ENCODE measurements around the gene TBC1D10B.

Gene TBC1D10B, protein sequence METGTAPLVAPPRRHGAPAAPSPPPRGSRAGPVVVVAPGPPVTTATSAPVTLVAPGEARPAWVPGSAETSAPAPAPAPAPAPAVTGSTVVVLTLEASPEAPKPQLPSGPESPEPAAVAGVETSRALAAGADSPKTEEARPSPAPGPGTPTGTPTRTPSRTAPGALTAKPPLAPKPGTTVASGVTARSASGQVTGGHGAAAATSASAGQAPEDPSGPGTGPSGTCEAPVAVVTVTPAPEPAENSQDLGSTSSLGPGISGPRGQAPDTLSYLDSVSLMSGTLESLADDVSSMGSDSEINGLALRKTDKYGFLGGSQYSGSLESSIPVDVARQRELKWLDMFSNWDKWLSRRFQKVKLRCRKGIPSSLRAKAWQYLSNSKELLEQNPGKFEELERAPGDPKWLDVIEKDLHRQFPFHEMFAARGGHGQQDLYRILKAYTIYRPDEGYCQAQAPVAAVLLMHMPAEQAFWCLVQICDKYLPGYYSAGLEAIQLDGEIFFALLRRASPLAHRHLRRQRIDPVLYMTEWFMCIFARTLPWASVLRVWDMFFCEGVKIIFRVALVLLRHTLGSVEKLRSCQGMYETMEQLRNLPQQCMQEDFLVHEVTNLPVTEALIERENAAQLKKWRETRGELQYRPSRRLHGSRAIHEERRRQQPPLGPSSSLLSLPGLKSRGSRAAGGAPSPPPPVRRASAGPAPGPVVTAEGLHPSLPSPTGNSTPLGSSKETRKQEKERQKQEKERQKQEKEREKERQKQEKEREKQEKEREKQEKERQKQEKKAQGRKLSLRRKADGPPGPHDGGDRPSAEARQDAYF

DNA sequence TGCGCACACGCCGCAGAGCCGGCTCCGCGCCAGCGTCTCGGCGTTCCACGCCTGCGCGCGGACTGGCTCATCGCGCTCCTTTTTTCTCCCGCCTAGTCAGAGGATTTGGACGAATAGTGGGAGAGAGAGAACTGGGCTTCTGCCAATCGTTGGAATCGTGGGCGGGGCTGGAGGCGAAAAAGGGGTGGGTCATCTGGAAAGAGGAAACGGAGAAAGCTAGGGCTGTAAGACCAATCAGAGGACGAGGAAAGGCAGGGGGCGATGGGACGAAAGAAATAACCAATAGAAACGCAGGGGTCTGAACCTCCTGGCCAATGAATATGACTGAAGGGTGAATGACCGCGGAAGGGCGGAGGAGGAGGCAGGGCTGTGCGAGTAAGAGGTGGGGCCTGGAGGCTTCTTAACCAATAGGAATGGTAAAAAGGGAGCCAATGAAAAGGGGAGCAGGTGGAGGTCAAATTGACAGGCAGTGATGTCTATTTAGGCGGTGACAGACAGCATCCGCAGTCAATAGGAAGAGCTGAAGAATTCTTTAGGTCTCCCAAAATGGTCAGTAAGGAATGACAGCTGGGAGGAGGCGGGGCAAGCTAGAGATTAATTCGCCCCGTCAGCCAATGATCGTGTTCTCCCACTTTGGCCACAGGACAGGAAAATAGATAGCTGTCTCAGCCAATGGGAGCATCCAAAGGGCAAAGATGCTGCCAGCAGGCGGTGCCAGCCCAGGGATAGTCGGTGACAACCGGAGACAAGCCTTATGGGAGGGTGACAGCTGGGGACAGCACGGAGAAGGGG lies at the start of gene TBC1D10B:
Gene TBC1D10B, minus strand, starts transcription at position 39 of the 792 bp plus-strand sequence. CDS start 311 bp downstream, outside the sequence.
- peak; percentile 100 for DNase-seq

DNA sequence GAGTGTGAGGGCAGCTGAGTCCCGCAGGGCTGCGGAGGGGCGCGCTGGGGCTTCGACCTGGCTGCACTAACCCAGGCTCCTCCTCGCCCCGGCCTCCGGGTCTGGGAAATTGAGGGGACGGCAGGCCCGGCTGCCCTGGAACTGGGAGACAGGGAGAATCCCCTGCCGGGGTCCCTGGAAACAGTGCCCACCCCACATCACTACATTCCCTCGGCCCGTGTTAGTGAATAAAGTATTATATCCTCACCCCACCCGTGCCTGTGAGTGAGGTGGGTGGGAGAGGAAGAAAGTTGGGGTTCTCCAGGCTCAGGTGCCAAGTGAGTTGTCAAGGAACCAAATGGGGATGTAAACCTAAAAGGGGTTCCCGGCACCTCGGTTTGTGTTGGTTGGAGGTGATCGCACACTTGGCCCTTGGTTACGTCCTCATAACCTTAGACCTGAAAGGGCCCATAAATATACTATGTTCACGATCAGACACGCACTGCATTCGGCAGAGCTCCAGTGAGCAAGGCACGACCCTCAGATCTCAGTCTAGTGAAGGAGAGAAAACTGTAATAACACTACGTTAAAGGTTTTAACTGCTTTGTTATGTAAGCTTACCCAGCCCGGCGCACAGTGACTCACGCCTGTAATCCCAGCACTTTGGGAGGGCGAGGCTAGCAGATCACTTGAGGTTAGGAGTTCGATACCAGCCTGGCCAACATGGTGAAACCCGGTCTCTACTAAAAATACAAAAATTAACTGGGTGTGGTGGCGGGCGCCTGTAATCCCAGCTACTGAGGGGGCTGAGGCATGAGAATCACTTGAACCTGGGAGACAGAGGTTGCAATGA lies 48.3 kb upstream of the TBC1D10B start:
- no peak for DNase-seq

DNA sequence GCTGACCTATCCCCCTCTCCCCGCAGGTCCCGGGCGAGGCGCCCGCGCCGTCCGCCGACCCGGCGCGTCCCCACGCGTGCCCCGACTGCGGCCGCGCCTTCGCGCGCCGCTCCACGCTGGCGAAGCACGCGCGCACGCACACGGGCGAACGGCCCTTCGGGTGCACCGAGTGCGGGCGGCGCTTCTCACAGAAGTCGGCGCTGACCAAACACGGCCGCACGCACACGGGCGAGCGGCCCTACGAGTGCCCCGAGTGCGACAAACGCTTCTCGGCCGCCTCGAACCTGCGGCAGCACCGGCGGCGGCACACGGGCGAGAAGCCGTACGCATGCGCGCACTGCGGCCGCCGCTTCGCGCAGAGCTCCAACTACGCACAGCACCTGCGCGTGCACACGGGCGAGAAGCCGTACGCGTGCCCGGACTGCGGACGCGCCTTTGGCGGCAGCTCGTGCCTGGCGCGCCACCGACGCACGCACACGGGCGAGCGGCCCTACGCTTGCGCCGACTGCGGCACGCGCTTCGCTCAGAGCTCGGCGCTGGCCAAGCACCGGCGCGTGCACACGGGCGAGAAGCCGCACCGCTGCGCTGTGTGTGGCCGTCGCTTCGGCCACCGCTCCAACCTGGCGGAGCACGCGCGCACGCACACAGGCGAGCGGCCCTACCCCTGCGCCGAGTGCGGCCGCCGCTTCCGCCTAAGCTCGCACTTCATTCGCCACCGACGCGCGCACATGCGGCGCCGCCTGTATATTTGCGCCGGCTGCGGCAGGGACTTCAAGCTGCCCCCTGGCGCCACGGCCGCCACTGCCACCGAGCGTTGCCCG lies 47.4 kb upstream of the TBC1D10B start:
- DNase-seq: peak; percentile 91

DNA sequence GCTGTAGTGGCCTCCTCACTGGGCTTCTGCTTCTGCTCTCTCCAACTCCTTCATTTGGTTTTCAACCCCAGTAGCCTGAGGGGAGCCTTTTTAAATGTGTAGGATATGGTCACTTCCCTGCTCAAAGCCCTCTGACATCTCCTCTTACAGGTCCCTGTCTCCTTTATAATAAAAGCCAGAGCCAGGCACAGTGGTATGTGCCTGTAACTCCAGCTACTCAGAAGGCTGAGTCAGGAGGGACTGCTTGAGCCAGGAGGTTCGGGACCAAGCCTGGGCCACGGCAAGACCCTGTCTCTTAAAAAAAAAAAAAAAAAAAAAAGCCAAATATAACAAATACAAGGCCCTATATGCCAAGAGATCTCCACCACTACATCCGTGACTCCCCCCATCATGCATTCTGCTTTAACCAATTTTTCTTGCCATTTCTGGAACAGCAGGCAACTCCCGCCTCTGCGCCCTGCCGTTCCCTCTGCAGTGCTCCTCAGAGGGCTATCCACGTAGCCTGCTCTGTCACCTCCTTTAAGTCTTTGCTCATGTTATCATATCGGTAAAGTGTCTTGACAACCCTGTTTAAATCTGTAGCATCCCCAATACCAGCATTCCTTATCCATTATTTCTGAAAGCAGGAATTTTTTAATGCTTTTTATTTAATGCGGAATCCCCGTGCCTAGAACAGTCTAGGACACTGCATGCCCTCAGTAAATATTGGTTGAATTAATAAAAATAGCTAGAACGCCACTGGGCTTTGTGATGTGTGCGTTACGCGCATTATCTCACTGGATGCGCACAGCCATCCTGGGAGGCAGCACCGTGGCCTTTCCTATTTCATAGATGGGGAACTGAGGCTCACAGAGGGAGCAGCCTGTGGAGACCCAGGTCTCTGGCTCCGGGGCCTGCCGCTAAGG lies 46.6 kb upstream of the TBC1D10B start:
- no peak for DNase-seq

DNA sequence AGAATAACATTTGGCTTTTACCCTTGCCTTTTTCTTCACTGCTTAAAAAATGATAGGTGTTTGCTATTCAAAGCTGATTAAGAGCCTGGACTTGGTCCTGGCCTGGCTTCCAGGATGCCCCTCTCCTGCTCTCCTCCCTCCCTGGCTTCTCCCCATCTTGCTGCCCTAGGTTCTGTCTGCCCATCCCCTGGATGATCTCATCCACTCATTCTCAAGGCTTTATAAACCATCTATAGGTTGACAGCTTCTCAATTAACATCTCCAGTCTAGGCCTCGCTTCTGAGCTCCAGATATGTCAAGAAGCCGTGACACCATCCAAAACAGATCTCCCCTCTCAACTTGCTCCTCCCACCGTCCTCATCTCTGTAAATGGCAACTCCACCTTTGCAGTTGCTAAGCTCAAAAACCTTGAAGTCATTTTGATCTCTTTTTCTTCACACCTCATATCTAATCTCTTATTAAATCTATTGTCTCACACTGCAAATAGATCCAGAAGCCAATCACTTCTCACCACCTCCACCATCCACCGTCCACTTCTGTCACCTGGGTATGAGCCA lies 45.8 kb upstream of the TBC1D10B start:
- no peak for DNase-seq

DNA sequence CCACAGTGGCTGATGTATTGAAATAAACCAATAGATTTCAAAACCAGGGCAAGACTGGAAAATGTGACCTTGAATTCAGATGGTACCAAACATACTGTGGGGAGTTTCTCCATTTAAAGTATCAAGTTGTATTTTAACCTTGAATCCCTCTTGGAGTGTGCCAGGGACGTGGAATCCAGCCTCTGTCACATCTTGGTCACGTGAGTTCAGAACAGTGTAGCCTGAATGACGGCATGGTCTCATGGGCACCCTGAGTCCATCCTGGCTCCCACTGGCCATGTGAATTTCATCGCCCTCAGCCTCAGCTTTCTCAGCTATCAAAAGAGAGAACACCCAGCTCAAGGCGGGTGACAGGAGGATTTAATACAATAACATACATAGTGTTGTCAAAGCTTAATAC lies 43.9 kb upstream of the TBC1D10B start:
- no peak for DNase-seq

DNA sequence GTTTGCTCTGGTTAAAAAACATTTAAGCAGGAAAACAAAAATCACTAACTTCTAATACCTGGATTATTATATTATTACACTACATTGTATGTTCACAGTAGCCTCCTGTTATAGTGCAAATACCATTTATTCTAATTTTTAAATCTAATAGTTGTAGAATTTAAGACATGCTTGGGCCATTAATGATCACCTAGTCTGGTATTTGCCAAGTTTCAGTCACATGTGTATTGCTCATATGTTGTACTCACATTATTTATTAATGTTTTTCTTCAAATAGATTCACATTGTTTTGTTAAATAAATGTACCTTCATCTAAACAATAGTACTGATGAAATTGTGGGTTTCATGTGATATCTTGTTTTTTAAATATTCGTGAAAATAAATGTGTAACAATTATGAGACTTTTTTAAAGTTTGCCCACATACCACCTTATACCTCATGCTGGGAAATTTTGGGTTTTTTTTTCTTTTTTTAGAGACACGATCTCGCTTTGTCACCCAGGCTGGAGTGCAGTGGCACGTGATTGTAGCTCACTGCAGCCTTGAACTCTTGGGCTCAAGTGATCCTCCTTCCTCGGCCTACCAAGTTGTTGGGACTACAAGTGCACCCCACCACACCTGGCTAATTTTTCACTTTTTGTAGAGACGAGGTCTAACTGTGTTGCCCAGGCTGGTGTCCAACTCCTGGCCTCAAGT lies 43.0 kb upstream of the TBC1D10B start:
- no peak for DNase-seq

DNA sequence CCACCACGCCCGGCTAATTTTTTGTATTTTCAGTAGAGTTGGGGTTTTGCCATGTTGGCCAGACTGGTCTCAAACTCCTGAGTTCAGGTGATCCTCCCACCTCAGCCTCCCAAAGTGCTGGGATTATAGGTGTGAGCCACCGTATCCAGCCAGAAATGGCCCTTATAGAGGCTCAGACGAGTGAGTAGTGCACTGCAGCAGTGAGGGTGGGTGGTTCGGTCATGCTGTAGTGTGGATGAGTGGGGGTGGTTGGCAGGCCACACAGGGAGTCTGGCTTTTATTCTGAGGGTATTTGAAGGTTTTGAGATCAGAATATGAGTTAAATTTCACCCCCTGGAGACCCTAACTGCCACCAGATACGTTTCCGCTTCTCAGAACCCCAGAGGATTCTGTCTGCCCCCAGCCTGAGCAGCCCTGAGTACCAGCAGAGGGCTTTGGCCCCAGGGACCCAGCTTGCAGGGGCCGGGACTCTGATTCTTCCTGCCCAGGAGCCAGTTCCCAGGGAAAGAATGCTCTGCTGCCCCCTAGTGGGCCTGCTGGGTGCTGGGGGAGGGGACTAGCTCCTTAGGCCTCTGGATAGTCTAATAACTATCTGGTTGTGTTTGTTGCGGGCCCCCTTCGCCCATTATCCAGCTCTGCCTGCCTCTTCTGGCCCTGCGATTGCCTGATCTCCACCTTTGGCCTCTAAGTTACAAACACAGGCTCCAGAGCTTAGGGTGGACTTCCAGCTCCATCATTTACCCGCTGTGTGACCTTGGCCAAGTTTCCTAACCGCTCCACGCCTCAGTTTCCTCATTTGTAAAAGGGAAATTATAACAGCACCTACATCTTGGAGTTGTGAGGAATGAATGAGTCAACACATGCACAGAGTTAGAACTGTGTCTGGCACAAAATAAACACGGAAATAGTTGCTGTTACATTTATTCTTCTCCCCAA lies 39.1 kb upstream of the TBC1D10B start:
- DNase-seq: peak; percentile 93

DNA sequence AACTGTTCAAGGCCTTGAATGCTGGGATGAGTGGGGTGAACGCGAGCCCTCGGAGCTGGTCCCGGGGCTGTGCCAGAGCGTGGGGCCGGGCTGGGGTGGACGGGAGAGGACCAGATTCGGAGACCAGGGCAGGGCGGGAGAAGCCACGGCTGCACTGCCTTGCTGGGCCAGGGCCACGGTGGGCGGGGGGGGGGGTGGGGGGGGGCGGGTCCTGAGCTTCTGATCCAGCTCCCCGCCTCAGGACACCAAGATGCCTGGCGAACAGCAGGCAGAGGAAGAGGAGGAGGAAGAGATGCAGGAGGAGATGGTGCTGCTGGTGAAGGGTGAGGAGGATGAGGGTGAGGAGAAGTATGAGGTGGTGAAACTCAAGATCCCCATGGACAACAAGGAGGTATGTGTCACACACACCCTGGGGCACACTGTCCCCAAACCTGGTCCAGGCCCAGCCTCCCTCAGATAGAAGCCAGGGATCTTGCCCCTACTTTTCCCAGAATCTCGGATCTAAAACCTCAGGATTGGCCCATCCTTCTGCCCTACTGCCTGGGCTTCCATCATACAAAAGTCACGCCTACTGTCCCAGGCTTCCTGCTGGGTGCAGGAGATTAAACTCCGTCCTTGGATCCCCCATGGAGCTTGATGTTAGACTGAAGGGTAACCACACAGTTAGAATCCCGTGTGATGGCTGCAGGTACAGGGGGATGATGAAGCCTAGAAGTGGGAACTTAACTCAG lies 37.7 kb upstream of the TBC1D10B start:
- no peak for DNase-seq

DNA sequence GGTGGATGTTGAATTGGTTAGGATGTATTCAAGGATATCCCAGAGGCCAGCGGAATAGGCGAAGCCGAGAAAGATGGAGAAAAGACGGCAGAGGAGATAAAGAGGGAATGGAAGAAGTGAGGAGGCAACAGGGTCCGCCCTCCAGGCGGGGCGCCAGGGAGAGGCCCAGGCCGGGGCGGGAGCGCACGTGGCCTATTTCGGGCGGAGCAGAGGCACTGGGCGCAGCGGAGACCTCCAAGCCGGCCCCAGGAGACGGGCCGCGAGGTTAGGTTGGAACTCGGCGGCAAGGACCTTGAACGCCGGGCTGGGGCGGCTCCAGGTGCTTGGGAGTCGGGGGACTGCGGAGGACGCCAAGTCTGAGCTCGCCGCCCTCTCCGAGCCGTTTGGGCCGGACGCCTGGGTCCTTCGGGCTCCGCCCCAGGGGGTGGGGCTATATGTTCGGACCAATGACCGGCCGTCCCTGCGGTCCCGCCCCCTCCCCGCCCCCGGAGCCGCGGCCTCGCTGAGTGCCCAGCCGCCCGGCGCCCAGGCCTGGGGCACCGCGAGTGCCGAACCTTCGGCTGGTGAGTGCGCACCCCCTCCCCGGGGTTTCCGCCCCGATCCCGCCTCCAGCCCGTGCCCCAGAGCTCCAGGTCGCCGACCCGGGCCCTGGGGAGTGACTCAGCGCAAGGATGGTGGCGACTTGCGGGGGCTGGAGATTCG lies 37.0 kb upstream of the TBC1D10B start, which contains the start of gene ZNF771:
Gene ZNF771, plus strand, starts transcription at position 505 of the 702 bp plus-strand sequence. CDS start 448 bp downstream, outside the sequence.
- DNase-seq: peak; percentile 91

DNA sequence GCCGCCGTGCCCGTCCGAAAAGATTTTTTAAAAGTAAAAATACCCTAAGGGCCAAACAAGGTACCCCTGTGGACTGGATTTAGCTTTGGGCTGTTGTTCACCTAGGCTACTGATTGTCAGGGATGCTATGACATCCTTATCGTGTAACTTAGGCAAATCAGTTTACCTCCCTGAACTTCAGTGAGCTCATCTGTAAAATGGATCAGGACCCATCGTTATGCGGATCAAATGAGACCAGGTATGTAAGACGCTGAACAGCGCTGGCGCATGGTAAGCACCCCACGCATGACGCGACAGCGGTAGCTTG lies 36.5 kb upstream of the TBC1D10B start:
- no peak for DNase-seq

DNA sequence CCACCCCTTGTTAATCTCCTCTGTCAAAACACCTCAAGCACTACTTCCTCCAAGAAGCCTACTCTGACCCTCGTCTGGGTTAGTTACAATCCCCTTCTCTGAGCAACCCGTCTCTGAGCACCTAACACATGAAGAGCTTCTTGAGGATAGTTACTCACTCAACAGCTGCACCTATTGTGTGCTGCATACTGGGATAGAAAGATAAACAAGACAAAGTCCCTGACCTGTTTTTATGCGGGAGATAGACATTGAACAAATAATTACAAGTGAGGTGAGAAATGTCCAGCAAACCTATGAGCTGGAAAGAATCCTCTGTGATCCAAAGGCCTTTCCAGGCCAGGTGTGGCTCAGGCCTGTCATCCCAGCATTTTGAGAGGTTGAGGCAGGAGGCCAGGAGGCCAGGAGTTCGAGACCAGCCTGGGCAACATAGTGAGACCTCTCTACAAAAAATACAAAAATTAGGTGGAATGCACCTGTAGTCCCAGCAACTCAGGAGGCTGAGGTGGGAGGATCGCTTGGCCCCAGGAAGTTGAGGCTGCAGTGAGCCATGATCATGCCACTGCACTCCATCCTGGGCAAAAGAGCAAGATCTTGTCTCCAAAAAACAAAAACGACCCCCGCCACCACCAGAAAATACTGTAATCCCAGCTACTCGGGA lies 31.6 kb upstream of the TBC1D10B start:
- no peak for DNase-seq

DNA sequence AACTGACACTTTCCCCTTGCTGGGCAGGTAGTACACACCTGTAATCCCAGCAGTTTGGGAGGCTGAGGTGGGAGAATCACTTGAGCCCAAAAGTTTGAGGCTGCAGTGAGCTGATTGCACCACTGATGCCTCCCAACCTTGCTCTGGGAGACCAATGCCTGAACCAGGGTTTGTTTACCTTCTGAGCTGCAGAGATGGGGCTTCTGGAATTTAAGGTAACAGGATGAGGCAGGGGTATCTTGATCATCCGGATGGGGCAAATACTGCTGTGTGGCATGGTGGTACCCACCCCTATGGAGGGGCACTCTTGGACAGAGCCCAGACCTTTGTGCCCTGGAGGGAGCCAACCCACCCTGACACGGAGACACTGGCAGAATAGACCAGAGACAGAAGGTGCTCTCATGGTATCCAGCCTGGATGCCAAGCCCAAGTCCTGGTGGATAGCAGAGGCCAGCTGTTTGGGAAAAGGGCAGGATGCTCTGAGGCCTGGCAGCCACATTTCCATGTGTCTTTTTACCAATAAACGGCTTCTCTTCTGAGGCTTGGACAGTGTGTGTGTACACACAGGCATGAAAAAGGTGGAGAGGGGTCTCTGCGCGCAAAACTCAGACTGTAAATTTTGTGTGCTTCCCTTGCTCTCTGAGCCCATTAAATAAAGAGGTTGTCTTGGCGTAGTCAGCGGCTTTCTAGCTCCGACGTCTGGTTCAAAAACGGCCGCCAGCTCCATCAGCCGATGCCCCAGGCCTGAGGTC lies 29.3 kb upstream of the TBC1D10B start:
- DNase-seq: no peak

DNA sequence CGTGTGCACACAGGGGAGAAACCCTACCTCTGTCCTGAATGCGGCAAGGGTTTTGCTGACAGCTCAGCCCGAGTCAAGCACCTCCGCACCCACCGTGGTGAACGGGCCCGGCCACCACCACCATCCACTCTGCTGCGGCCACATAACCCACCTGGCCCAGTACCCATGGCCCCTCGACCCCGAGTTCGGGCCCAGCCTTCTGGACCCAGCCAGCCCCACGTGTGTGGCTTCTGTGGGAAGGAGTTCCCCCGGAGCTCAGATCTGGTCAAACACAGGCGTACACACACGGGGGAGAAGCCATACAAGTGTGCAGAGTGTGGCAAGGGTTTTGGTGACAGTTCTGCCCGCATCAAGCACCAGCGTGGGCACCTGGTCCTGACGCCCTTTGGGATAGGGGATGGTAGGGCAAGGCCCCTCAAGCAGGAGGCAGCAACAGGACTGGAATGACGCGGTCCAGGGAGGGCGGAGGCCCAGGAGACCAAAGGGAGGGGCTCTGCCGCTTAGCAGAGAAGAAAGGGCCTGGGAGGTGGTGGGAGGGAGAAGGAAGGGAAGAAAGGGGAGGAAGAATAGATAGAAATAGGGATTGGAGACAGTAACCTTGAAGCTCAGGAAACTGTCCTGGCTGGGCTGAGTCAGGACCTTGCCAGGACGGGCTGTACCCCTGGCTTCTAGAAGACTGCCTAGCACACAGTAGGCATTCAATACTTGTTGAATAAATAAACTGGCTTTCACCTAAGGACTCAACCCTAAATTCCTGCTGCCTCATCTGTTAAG lies 28.6 kb upstream of the TBC1D10B start:
- no peak for DNase-seq
